ENCODE data around the gene PKN2. TPM values are rescaled to one million over a fixed set of nuclear protein-coding genes. Genes with fewer than 3 reads are reported as not detected.

The PKN2 gene
- total and polyA plus RNA-seq, 2 donors (not counting 1 experiment from before 2014, with no cell fraction given), result 11.9 to 51.6 TPM

- DNase-seq (no peak), ATAC-seq (ENCODE audit: low read depth) (no peak)
- no peak overlapping the region for H3K4me3 Mint-ChIP-seq
- peaks cover 2% of the 10 kb centered on the region for H3K9me3 Mint-ChIP-seq (ENCODE audit: insufficient read depth)
- CTCF ChIA-PET, result interaction anchor here (1.3 kb wide), 1 partner anchor 15 kb away, joined by 4 read pairs; no protein-coding TSS in a partner anchor
- Histone ChIP-seq H3K36me3 (replicated peaks in 1 of 2; ENCODE audit: control extremely low read depth in 1 of 2, control insufficient read depth in 1 of 2, extremely low read depth in 1 of 2, insufficient read depth in 2 of 2, low read length in 1 of 2) (peaks cover 5 to 7% of the 10 kb centered on the region in 2 experiments), H3K27me3 (replicated peaks in 1 of 4; ENCODE audit: control extremely low read depth in 1 of 4, control insufficient read depth in 3 of 4, insufficient read depth in 4 of 4, low read length in 3 of 4) (no peaks in the 10 kb centered on the region), H3K79me2 (ENCODE audit: control insufficient read depth, insufficient read depth, low read length) (peaks cover 73% of the 10 kb centered on the region), H3K9me3 (ENCODE audit: control extremely low read depth in 1 of 3, control insufficient read depth in 2 of 3, insufficient read depth in 1 of 3, low read length in 2 of 3) (no peaks in the 10 kb centered on the region), H3K27ac (ENCODE audit: low read length in 2 of 2) (no peak overlapping the region), H4K20me1 (ENCODE audit: control insufficient read depth, insufficient read depth, low read length, poor library complexity, severe bottlenecking) (peaks cover 30% of the 10 kb centered on the region), H3K4me2 (replicated peaks; ENCODE audit: low read depth, low read length, poor library complexity, severe bottlenecking) (no peak overlapping the region), H3K4me3 (ENCODE audit: control extremely low read depth in 1 of 5, extremely low read depth in 1 of 5, insufficient read depth in 1 of 5, low read depth in 2 of 5, low read length in 4 of 5) (no peak overlapping the region), H3K4me1 (ENCODE audit: control insufficient read depth in 2 of 2, insufficient read depth in 2 of 2, low read length in 2 of 2) (peaks cover 0 to 6% of the 10 kb centered on the region in 2 donors), H2AFZ (ENCODE audit: insufficient read depth, low read depth, low read length, poor library complexity, severe bottlenecking) (no peak overlapping the region), H3K9ac (ENCODE audit: low read length) (no peak overlapping the region)
- TF ChIP-seq CTCF (IDR thresholded peaks at IDR 0.05), result no peak
- TF ChIP-seq EZH2 (IDR thresholded peaks at IDR 0.05; ENCODE audit: borderline replicate concordance, insufficient read depth, low read depth, low read length, poor library complexity, severe bottlenecking), result no peak
- H3K27ac Mint-ChIP-seq, result no peak overlapping the region
- no CpG with 5 or more reads among the region's 2 CpGs for WGBS (ENCODE audit: insufficient coverage)
- H3K27me3 Mint-ChIP-seq, result no peaks in the 10 kb centered on the region
- POLR2A ChIA-PET, result no interaction called here
- H3K4me1 Mint-ChIP-seq, result peaks cover 35% of the 10 kb centered on the region
- intact Hi-C loops (cut with micrococcal nuclease), result no loop called here
Measured at GRCh38 chr1:88729297-88729696, 45.2 kb downstream of the PKN2 start.

DNA sequence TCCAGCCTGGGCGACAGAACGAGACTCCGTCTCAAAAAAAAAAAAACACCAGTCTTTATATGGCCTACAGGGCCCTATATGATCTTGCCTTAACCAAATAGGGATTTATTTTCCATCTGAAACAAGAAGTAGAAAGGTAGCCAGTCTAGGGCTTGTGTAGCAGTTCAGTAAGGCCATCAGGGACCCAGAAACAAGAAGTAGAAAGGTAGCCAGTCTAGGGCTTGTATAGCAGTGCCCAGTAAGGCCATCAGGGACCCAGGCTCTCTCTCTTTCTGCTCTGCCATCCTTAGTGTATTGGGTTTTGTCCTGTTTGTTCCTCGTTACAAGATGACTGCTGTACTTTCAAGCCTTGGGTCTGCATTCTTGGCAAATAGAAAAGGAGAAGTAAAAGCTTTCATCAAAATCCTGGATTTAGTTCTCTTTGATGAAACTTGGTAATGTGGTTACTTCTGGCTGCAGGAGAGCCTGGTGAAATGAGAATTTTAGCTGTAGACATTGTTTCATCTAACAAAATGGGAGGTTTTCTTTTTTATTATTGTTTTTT is 46.1 kb downstream of the PKN2 start:
- WGBS (ENCODE audit: insufficient coverage), result 29% methylated on average over 1 of the region's 4 CpGs
- H3K9ac ChIP-seq (ENCODE audit: low read length), result no peak overlapping the region
- no peak overlapping the region for H2AFZ ChIP-seq (ENCODE audit: insufficient read depth, low read depth, low read length, poor library complexity, severe bottlenecking)
- H3K79me2 ChIP-seq (ENCODE audit: control insufficient read depth, insufficient read depth, low read length), result peaks cover 74% of the 10 kb centered on the region
- Mint-ChIP-seq H3K27ac (no peak overlapping the region), H3K9me3 (ENCODE audit: insufficient read depth) (peaks cover 6% of the 10 kb centered on the region), H3K4me1 (peaks cover 31% of the 10 kb centered on the region), H3K27me3 (no peaks in the 10 kb centered on the region), H3K4me3 (no peak overlapping the region)
- peaks cover 0 to 6% of the 10 kb centered on the region in 2 donors for H3K4me1 ChIP-seq (ENCODE audit: control insufficient read depth in 2 of 2, insufficient read depth in 2 of 2, low read length in 2 of 2)
- H3K9me3 ChIP-seq (ENCODE audit: control extremely low read depth in 1 of 3, control insufficient read depth in 2 of 3, insufficient read depth in 1 of 3, low read length in 2 of 3), result peaks cover 2 to 4% (median 4%) of the 10 kb centered on the region in 3 donors
- ATAC-seq (ENCODE audit: low read depth) (no peak), DNase-seq (no peak)
- no peaks in the 10 kb centered on the region for H3K27me3 ChIP-seq (replicated peaks in 1 of 4; ENCODE audit: control extremely low read depth in 1 of 4, control insufficient read depth in 3 of 4, insufficient read depth in 4 of 4, low read length in 3 of 4)
- no peak overlapping the region for H3K27ac ChIP-seq (ENCODE audit: low read length in 2 of 2)
- ChIA-PET CTCF (interaction anchor here (1.3 kb wide), 1 partner anchor 14 kb away, joined by 4 read pairs; no protein-coding TSS in a partner anchor), POLR2A (no interaction called here)
- H4K20me1 ChIP-seq (ENCODE audit: control insufficient read depth, insufficient read depth, low read length, poor library complexity, severe bottlenecking), result peaks cover 30% of the 10 kb centered on the region
- TF ChIP-seq EZH2 (IDR thresholded peaks at IDR 0.05; ENCODE audit: borderline replicate concordance, insufficient read depth, low read depth, low read length, poor library complexity, severe bottlenecking) (no peak), CTCF (IDR thresholded peaks at IDR 0.05) (no peak)
- H3K4me2 ChIP-seq (replicated peaks; ENCODE audit: low read depth, low read length, poor library complexity, severe bottlenecking), result no peak overlapping the region
- intact Hi-C loops (cut with micrococcal nuclease), result no loop called here
- H3K4me3 ChIP-seq (ENCODE audit: control extremely low read depth in 1 of 5, extremely low read depth in 1 of 5, insufficient read depth in 1 of 5, low read depth in 2 of 5, low read length in 4 of 5), result no peak overlapping the region
- peaks cover 5 to 7% of the 10 kb centered on the region in 2 experiments for H3K36me3 ChIP-seq (replicated peaks in 1 of 2; ENCODE audit: control extremely low read depth in 1 of 2, control insufficient read depth in 1 of 2, extremely low read depth in 1 of 2, insufficient read depth in 2 of 2, low read length in 1 of 2)
